ENCODE data around the gene SERPINB11.
"Not testable (repeated sequence)": the region's sequence is repeated elsewhere in the genome, so short reads cannot be mapped to it uniquely, and the experiment has no call there.

SERPINB11 gene

GRCh38 chr18:63702660-63703059 lies at the start of gene SERPINB11:
Gene SERPINB11 (plus strand): TSS chr18:63702960. CDS start chr18:63710194, 7,234 bp downstream.
- DNase-seq (ENCODE audit: low read depth, low spot score), result no peak
- Histone ChIP-seq H3K27ac (no peak within 1 kb of the TSS), H3K4me3 (no peak within 1 kb of the TSS), H3K36me3 (ENCODE audit: insufficient read depth, low read length) (no peaks in the 10 kb centered on the region), H3K9ac (ENCODE audit: insufficient read length) (no peak within 1 kb of the TSS), H3K9me3 (ENCODE audit: low read depth, low read length) (no peaks in the 10 kb centered on the region)
- TF ChIP-seq POLR2AphosphoS5 (IDR thresholded peaks at IDR 0.05; ENCODE audit: borderline replicate concordance, low read depth, low read length) (no peak), FOXP2 (optimal IDR thresholded peaks at IDR 0.05; ENCODE audit: control extremely low read depth, extremely low read length, insufficient read depth) (no peak), EZH2 (IDR thresholded peaks at IDR 0.05) (no peak)

GRCh38 chr18:63658920-63659319 lies 43.8 kb upstream of the SERPINB11 start:
- H3K9ac ChIP-seq (ENCODE audit: insufficient read length); H3K36me3 ChIP-seq (ENCODE audit: insufficient read depth, low read length); DNase-seq (ENCODE audit: low read depth, low spot score); H3K4me3 ChIP-seq; H3K27ac ChIP-seq; H3K9me3 ChIP-seq (ENCODE audit: low read depth, low read length): not testable (repeated sequence)

- not testable (repeated sequence) for H3K36me3 ChIP-seq (ENCODE audit: insufficient read depth, low read length)
Observed at GRCh38 chr18:63661750-63662149, 41.0 kb upstream of the SERPINB11 start, which contains the start of gene SERPINB3. Gene SERPINB3 (minus strand): TSS chr18:63661893. CDS start chr18:63661216, 677 bp downstream.

GRCh38 chr18:63664571-63664970 lies 38.2 kb upstream of the SERPINB11 start:
- H3K4me3 ChIP-seq, result no peak overlapping the region
- no peak overlapping the region for H3K9ac ChIP-seq (ENCODE audit: insufficient read length)
- no peak overlapping the region for H3K27ac ChIP-seq
- DNase-seq (ENCODE audit: low read depth, low spot score), result no peak
- TF ChIP-seq POLR2AphosphoS5 (IDR thresholded peaks at IDR 0.05; ENCODE audit: borderline replicate concordance, low read depth, low read length) (no peak), FOXP2 (optimal IDR thresholded peaks at IDR 0.05; ENCODE audit: control extremely low read depth, extremely low read length, insufficient read depth) (no peak), EZH2 (IDR thresholded peaks at IDR 0.05) (no peak)
- H3K9me3 ChIP-seq (ENCODE audit: low read depth, low read length), result no peaks in the 10 kb centered on the region
- no peaks in the 10 kb centered on the region for H3K36me3 ChIP-seq (ENCODE audit: insufficient read depth, low read length)

More at GRCh38 chr18:63661750-63662149, 41.0 kb upstream of the SERPINB11 start, which contains the start of gene SERPINB3:
- not testable (repeated sequence) for DNase-seq (ENCODE audit: low read depth, low spot score); H3K9ac ChIP-seq (ENCODE audit: insufficient read length); H3K27ac ChIP-seq; H3K9me3 ChIP-seq (ENCODE audit: low read depth, low read length); H3K4me3 ChIP-seq

GRCh38 chr18:63676526-63677323 lies 26.0 kb upstream of the SERPINB11 start:
- no peak for DNase-seq (ENCODE audit: low read depth, low spot score)
- TF ChIP-seq POLR2AphosphoS5 (IDR thresholded peaks at IDR 0.05; ENCODE audit: borderline replicate concordance, low read depth, low read length) (no peak), EZH2 (IDR thresholded peaks at IDR 0.05) (no peak), FOXP2 (optimal IDR thresholded peaks at IDR 0.05; ENCODE audit: control extremely low read depth, extremely low read length, insufficient read depth) (no peak)
- H3K9me3 ChIP-seq (ENCODE audit: low read depth, low read length), result no peaks in the 10 kb centered on the region
- no peak overlapping the region for H3K9ac ChIP-seq (ENCODE audit: insufficient read length)
- H3K36me3 ChIP-seq (ENCODE audit: insufficient read depth, low read length), result no peaks in the 10 kb centered on the region
- peak overlapping the region; percentile 53; the same call in 1 of the 2 replicates for H3K4me3 ChIP-seq
- peak overlapping the region; percentile 87 for H3K27ac ChIP-seq

GRCh38 chr18:63677500-63678225 lies 25.1 kb upstream of the SERPINB11 start:
- no peaks in the 10 kb centered on the region for H3K36me3 ChIP-seq (ENCODE audit: insufficient read depth, low read length)
- H3K9ac ChIP-seq (ENCODE audit: insufficient read length), result peak overlapping the region; percentile 26
- H3K9me3 ChIP-seq (ENCODE audit: low read depth, low read length), result no peaks in the 10 kb centered on the region
- peak; percentile 95 for DNase-seq (ENCODE audit: low read depth, low spot score)
- TF ChIP-seq EZH2 (IDR thresholded peaks at IDR 0.05) (no peak), FOXP2 (optimal IDR thresholded peaks at IDR 0.05; ENCODE audit: control extremely low read depth, extremely low read length, insufficient read depth) (peak; percentile 61), POLR2AphosphoS5 (IDR thresholded peaks at IDR 0.05; ENCODE audit: borderline replicate concordance, low read depth, low read length) (peak; percentile 42; the same call in 1 of the 2 replicates)
- H3K27ac ChIP-seq, result peak overlapping the region; percentile 87
- peak overlapping the region; percentile 53 for H3K4me3 ChIP-seq

- no peak for DNase-seq (ENCODE audit: low read depth, low spot score)
- Histone ChIP-seq H3K4me3 (no peak overlapping the region), H3K9me3 (ENCODE audit: low read depth, low read length) (no peaks in the 10 kb centered on the region), H3K9ac (ENCODE audit: insufficient read length) (no peak overlapping the region), H3K36me3 (ENCODE audit: insufficient read depth, low read length) (no peaks in the 10 kb centered on the region), H3K27ac (no peak overlapping the region)
- no peak for TF ChIP-seq FOXP2 (optimal IDR thresholded peaks at IDR 0.05; ENCODE audit: control extremely low read depth, extremely low read length, insufficient read depth)
Observed at GRCh38 chr18:63679820-63680606, 22.7 kb upstream of the SERPINB11 start.

Data from SK-N-MC (cell line).